ENCODE results near the gene GABRB2. TPM values are rescaled to one million over a fixed set of nuclear protein-coding genes. Genes with fewer than 3 reads are reported as not detected.

Gene GABRB2
- total RNA-seq, 1 experiment from 2014 or later, result not detected

DNA sequence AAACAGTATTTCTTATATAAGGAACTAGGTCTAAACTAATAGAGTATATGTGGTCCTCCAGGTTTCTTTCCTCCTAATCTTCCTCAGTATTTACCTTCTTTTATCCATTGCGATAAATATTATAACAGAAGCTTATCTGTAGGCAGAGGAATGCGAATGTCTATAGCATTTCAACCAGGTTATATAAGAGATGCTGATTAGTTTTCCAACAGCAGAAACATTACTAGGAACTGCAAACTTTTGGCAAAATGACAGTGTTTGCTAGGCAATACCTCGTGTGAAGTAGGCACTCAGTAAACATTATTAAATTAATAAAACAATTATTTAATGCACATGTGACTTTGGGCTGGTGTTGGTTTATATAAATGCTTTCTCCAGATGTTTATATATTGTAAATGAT lies 206.5 kb downstream of the GABRB2 start:
- Mint-ChIP-seq H3K36me3 (ENCODE audit: insufficient read depth, unreplicated experiment) (no peaks in the 10 kb centered on the region), H3K27ac (ENCODE audit: unreplicated experiment) (no peak overlapping the region), H3K4me3 (ENCODE audit: unreplicated experiment) (no peak overlapping the region), H3K27me3 (ENCODE audit: insufficient read depth, unreplicated experiment) (no peaks in the 10 kb centered on the region), H3K9me3 (ENCODE audit: unreplicated experiment) (no peaks in the 10 kb centered on the region), H3K4me1 (ENCODE audit: low read depth, unreplicated experiment) (no peaks in the 10 kb centered on the region)
- intact Hi-C loops (cut with micrococcal nuclease; ENCODE audit: unreplicated experiment), result no loop called here
- POLR2A ChIA-PET, result no interaction called here
- H3K9me3 ChIP-seq, result no peaks in the 10 kb centered on the region
- H3K27me3 ChIP-seq (replicated peaks; ENCODE audit: control insufficient read depth, insufficient read depth, low read length), result no peaks in the 10 kb centered on the region
- TF ChIP-seq, protein P1, sequence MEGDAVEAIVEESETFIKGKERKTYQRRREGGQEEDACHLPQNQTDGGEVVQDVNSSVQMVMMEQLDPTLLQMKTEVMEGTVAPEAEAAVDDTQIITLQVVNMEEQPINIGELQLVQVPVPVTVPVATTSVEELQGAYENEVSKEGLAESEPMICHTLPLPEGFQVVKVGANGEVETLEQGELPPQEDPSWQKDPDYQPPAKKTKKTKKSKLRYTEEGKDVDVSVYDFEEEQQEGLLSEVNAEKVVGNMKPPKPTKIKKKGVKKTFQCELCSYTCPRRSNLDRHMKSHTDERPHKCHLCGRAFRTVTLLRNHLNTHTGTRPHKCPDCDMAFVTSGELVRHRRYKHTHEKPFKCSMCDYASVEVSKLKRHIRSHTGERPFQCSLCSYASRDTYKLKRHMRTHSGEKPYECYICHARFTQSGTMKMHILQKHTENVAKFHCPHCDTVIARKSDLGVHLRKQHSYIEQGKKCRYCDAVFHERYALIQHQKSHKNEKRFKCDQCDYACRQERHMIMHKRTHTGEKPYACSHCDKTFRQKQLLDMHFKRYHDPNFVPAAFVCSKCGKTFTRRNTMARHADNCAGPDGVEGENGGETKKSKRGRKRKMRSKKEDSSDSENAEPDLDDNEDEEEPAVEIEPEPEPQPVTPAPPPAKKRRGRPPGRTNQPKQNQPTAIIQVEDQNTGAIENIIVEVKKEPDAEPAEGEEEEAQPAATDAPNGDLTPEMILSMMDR (IDR thresholded peaks at IDR 0.05; ENCODE audit: insufficient read depth in 1 of 2, low read depth in 1 of 2, low read length in 1 of 2, severe bottlenecking in 1 of 2, unreplicated experiment in 1 of 2), result no peak
- no peaks in the 10 kb centered on the region; the same call in 1 of the 2 replicates for H3K4me1 ChIP-seq
- CTCF ChIA-PET, result no interaction called here
- no peak for DNase-seq
- H3K4me3 ChIP-seq (ENCODE audit: low read depth, low read length), result no peak overlapping the region
- H3K36me3 ChIP-seq (ENCODE audit: control insufficient read depth, insufficient read depth, low read length), result no peaks in the 10 kb centered on the region
- no TSS peak for BruUV-seq (replicated peaks)

DNA sequence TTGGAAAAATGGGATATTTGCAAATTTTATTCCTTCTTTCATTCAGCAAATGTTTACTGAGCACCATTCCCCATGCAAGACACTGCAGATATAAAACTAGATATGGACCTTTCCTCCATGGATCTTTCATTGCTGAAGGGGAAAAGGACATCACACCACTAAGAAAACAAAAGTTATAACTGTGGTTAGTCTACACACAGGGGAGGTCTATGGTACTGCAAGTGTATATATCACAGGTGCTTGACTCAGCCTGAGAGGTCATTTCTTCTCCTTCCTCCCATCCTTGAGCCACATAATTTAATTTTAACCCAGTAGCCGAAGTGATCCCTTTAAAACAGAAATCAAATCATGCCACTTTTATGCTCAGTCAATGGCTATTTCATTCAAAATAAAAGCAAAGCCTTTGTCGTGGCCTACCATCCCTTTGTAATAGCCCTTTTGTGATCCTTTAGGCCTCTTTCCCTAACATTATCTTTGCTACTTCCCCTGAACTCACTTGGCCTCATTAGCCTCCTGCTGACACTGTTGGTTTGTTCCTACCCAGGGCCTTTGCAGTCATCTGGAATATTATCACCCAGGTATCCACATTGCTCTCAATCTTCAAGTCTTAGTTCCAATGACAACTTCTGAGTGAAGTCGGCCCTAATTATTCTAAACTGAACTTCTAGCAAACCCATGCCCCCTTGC lies 213.2 kb downstream of the GABRB2 start:
- Mint-ChIP-seq H3K27me3 (ENCODE audit: insufficient read depth, unreplicated experiment) (no peaks in the 10 kb centered on the region), H3K27ac (ENCODE audit: unreplicated experiment) (no peak overlapping the region), H3K4me3 (ENCODE audit: unreplicated experiment) (no peak overlapping the region), H3K9me3 (ENCODE audit: unreplicated experiment) (peaks cover 10% of the 10 kb centered on the region), H3K4me1 (ENCODE audit: low read depth, unreplicated experiment) (no peaks in the 10 kb centered on the region), H3K36me3 (ENCODE audit: insufficient read depth, unreplicated experiment) (no peaks in the 10 kb centered on the region)
- no TSS peak for BruUV-seq (replicated peaks)
- ChIA-PET CTCF (no interaction called here), POLR2A (no interaction called here)
- TF ChIP-seq, protein P1 (IDR thresholded peaks at IDR 0.05; ENCODE audit: insufficient read depth in 1 of 2, low read depth in 1 of 2, low read length in 1 of 2, severe bottlenecking in 1 of 2, unreplicated experiment in 1 of 2), result no peak
- Histone ChIP-seq H3K4me1 (no peaks in the 10 kb centered on the region), H3K27me3 (replicated peaks; ENCODE audit: control insufficient read depth, insufficient read depth, low read length) (no peaks in the 10 kb centered on the region), H3K36me3 (ENCODE audit: control insufficient read depth, insufficient read depth, low read length) (no peaks in the 10 kb centered on the region), H3K9me3 (no peaks in the 10 kb centered on the region), H3K4me3 (ENCODE audit: low read depth, low read length) (no peak overlapping the region)
- no peak for DNase-seq
- intact Hi-C loops (cut with micrococcal nuclease; ENCODE audit: unreplicated experiment), result no loop called here

DNA sequence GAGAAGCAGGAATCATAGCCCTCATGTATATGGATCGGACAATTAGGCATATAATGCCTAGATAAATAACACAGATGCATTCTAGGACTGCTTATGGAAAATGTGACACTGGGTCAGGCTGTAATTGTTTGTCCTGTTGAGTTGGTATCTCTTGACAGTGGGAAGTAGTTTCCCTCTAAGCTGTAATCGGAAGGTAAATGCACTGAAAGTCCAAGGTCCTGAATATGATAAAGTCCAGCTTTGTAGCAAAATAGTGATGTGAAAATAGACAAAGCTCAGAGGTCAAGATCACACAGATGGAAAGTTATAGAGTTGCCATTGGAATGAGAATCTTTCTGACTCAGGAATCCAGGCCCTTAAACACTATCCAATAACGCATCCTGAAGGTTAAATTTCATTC lies 214.2 kb downstream of the GABRB2 start:
- no TSS peak for BruUV-seq (replicated peaks)
- CTCF ChIA-PET, result no interaction called here

More for the DNA sequence above, 214.2 kb downstream of the GABRB2 start:
- Histone ChIP-seq H3K27me3 (replicated peaks; ENCODE audit: control insufficient read depth, insufficient read depth, low read length) (no peaks in the 10 kb centered on the region), H3K4me1 (no peaks in the 10 kb centered on the region), H3K4me3 (ENCODE audit: low read depth, low read length) (no peak overlapping the region), H3K36me3 (ENCODE audit: control insufficient read depth, insufficient read depth, low read length) (no peaks in the 10 kb centered on the region), H3K9me3 (no peaks in the 10 kb centered on the region)
- Mint-ChIP-seq H3K36me3 (ENCODE audit: insufficient read depth, unreplicated experiment) (no peaks in the 10 kb centered on the region), H3K9me3 (ENCODE audit: unreplicated experiment) (peaks cover 10% of the 10 kb centered on the region), H3K4me3 (ENCODE audit: unreplicated experiment) (no peak overlapping the region), H3K27ac (ENCODE audit: unreplicated experiment) (no peak overlapping the region), H3K27me3 (ENCODE audit: insufficient read depth, unreplicated experiment) (no peaks in the 10 kb centered on the region), H3K4me1 (ENCODE audit: low read depth, unreplicated experiment) (no peaks in the 10 kb centered on the region)
- POLR2A ChIA-PET, result no interaction called here
- TF ChIP-seq, protein P1 (IDR thresholded peaks at IDR 0.05; ENCODE audit: insufficient read depth in 1 of 2, low read depth in 1 of 2, low read length in 1 of 2, severe bottlenecking in 1 of 2, unreplicated experiment in 1 of 2), result no peak
- intact Hi-C loops (cut with micrococcal nuclease; ENCODE audit: unreplicated experiment), result no loop called here
- no peak for DNase-seq

All from Caco-2 (cell line).